MM.1S (cell line): ENCODE results near the gene CDAN1.

Source experiments
- EZH2 ChIP-seq: fragments of 300-600 bp; sonication (generic); optimal IDR thresholded peaks from 2 replicates; pipeline ENCODE3; 2017; ENCODE audit warnings: low read depth, mild to moderate bottlenecking, antibody characterized with exemption, low read length, mixed read lengths
- EZH2phosphoT487 ChIP-seq: fragments of 300-600 bp; sonication (generic); IDR thresholded peaks from 2 replicates; pipeline ENCODE4 v1.6.1; 2018; ENCODE audit warnings: antibody characterized with exemption, low read length
- TF ChIP-seq, protein P1 (sequence below): fragments of 300-600 bp; sonication (generic); IDR thresholded peaks from 2 replicates; pipeline ENCODE4 v1.5.1; 2016; ENCODE audit warnings: antibody characterized with exemption, low read length, mixed read lengths

DNA sequence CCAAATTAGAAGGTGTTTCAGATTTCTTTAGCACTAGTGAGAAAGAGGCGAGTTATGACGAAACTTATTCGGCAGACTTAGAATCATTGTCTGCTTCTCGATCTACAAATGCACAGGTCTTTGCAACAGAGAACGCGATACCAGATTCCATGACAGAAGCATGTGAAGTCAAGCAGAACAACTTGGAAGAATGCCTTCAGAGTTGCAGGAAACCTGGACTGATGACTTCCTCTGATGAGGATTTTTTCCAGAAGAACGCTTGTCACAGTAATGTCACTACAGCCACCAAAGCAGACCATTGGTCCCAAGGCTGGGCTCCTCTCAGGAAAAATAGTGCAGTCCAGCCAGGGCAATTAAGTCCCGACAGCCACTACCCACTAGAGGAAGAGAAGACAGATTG is 50.6 kb downstream of the CDAN1 start:
- TF ChIP-seq, protein P1, sequence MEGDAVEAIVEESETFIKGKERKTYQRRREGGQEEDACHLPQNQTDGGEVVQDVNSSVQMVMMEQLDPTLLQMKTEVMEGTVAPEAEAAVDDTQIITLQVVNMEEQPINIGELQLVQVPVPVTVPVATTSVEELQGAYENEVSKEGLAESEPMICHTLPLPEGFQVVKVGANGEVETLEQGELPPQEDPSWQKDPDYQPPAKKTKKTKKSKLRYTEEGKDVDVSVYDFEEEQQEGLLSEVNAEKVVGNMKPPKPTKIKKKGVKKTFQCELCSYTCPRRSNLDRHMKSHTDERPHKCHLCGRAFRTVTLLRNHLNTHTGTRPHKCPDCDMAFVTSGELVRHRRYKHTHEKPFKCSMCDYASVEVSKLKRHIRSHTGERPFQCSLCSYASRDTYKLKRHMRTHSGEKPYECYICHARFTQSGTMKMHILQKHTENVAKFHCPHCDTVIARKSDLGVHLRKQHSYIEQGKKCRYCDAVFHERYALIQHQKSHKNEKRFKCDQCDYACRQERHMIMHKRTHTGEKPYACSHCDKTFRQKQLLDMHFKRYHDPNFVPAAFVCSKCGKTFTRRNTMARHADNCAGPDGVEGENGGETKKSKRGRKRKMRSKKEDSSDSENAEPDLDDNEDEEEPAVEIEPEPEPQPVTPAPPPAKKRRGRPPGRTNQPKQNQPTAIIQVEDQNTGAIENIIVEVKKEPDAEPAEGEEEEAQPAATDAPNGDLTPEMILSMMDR: no peak
- no peak for TF ChIP-seq EZH2
- TF ChIP-seq EZH2phosphoT487: no peak
